CD4-positive, alpha-beta T cell treated with Interleukin-4 for 1 hour (primary cell): ENCODE results near the gene TNFRSF11A.

Experiments
- DNase-seq, 2 donors: peaks; one replicate each; pipeline ENCODE4 v3.0.0-alpha.2; 2020 to 2022

The TNFRSF11A gene

GRCh38 chr18:62325806-62326645 is 916 bp downstream of the TNFRSF11A start:
- DNase-seq: peak in 1 of 2 donors; percentile 9

- no peak for DNase-seq
These were observed 1.7 kb downstream of the TNFRSF11A start for GRCh38 chr18:62326646-62327348.

- DNase-seq: no peak
These were observed 2.9 kb downstream of the TNFRSF11A start for GRCh38 chr18:62327977-62328376.

- no peak for DNase-seq
These were observed 3.7 kb downstream of the TNFRSF11A start for GRCh38 chr18:62328586-62329525.

GRCh38 chr18:62329691-62330454 is 4.8 kb downstream of the TNFRSF11A start:
- no peak for DNase-seq

- DNase-seq: no peak
These were observed 5.5 kb downstream of the TNFRSF11A start for GRCh38 chr18:62330650-62331049.

GRCh38 chr18:62331581-62332356 is 6.7 kb downstream of the TNFRSF11A start:
- no peak for DNase-seq

GRCh38 chr18:62332431-62332830 is 7.3 kb downstream of the TNFRSF11A start:
- DNase-seq: no peak

- DNase-seq: no peak
These were observed 8.0 kb downstream of the TNFRSF11A start for GRCh38 chr18:62332964-62333695.

- DNase-seq: no peak
These were observed 9.0 kb downstream of the TNFRSF11A start for GRCh38 chr18:62334120-62334519.

- no peak for DNase-seq
These were observed 10.4 kb downstream of the TNFRSF11A start for GRCh38 chr18:62335494-62335893.

- no peak for DNase-seq
These were observed 11.5 kb downstream of the TNFRSF11A start for GRCh38 chr18:62336618-62337017.

GRCh38 chr18:62337336-62337735 is 12.2 kb downstream of the TNFRSF11A start:
- no peak for DNase-seq

- DNase-seq: no peak
These were observed 13.5 kb downstream of the TNFRSF11A start for GRCh38 chr18:62338446-62339105.

- no peak for DNase-seq
These were observed 14.2 kb downstream of the TNFRSF11A start for GRCh38 chr18:62339106-62339988.

GRCh38 chr18:62340996-62341395 is 15.9 kb downstream of the TNFRSF11A start:
- no peak for DNase-seq

- DNase-seq: no peak
These were observed 16.4 kb downstream of the TNFRSF11A start for GRCh38 chr18:62341473-62341872.

- DNase-seq: no peak
These were observed 17.8 kb downstream of the TNFRSF11A start for GRCh38 chr18:62342884-62343283.

GRCh38 chr18:62343316-62343715 is 18.2 kb downstream of the TNFRSF11A start:
- no peak for DNase-seq
